Mucosa of stomach (tissue), 1 donor: ENCODE data around the gene TADA2A.
"Not testable (repeated sequence)": the region's sequence is repeated elsewhere in the genome, so short reads cannot be mapped to it uniquely, and the experiment has no call there.

Source experiments
- H3K27me3 ChIP-seq: one replicate; pipeline ENCODE4 v1.7.0; 2013; ENCODE audit warnings: mild to moderate bottlenecking, low read length; ENCODE audit not compliant: control insufficient read depth, insufficient read depth
- H3K36me3 ChIP-seq: one replicate; pipeline ENCODE4 v1.7.0; 2013; ENCODE audit warnings: low read length; ENCODE audit not compliant: control insufficient read depth, insufficient read depth
- H3K4me1 ChIP-seq: one replicate; pipeline ENCODE4 v1.7.0; 2013; ENCODE audit warnings: mild to moderate bottlenecking, low read length; ENCODE audit not compliant: control insufficient read depth, insufficient read depth
- H3K4me3 ChIP-seq: one replicate; pipeline ENCODE4 v1.7.0; 2013; ENCODE audit warnings: low read length
- H3K9ac ChIP-seq: one replicate; pipeline ENCODE4 v1.7.0; 2013; ENCODE audit warnings: mild to moderate bottlenecking, low read length, moderate library complexity
- H3K9me3 ChIP-seq: one replicate; pipeline ENCODE4 v1.7.0; 2013; ENCODE audit warnings: mild to moderate bottlenecking, low read length, moderate library complexity; ENCODE audit not compliant: control insufficient read depth
- donor health status: Pancreatic carcinoma.

TADA2A gene

GRCh38 chr17:37405955-37406634 is 591 bp upstream of the TADA2A start:
- no peaks in the 10 kb centered on the region for H3K27me3 ChIP-seq
- H3K36me3 ChIP-seq: no peaks in the 10 kb centered on the region
- peaks cover 8% of the 10 kb centered on the region for H3K4me1 ChIP-seq
- H3K9me3 ChIP-seq: no peaks in the 10 kb centered on the region
- peak overlapping the region; percentile 81 for H3K4me3 ChIP-seq
- H3K9ac ChIP-seq: peak overlapping the region; percentile 78

- not testable (repeated sequence) for H3K4me1 ChIP-seq, H3K9ac ChIP-seq, H3K4me3 ChIP-seq
Measured at GRCh38 chr17:37408145-37408479, 1.4 kb downstream of the TADA2A start.

GRCh38 chr17:37410357-37410756 is 3.7 kb downstream of the TADA2A start:
- H3K9me3 ChIP-seq: no peaks in the 10 kb centered on the region
- H3K4me3 ChIP-seq: no peak overlapping the region
- H3K36me3 ChIP-seq: no peaks in the 10 kb centered on the region
- H3K9ac ChIP-seq: no peak overlapping the region
- H3K4me1 ChIP-seq: peaks cover 8% of the 10 kb centered on the region
- H3K27me3 ChIP-seq: no peaks in the 10 kb centered on the region

More at GRCh38 chr17:37408145-37408479, 1.4 kb downstream of the TADA2A start:
- not testable (repeated sequence) for H3K9me3 ChIP-seq, H3K27me3 ChIP-seq, H3K36me3 ChIP-seq

DNA sequence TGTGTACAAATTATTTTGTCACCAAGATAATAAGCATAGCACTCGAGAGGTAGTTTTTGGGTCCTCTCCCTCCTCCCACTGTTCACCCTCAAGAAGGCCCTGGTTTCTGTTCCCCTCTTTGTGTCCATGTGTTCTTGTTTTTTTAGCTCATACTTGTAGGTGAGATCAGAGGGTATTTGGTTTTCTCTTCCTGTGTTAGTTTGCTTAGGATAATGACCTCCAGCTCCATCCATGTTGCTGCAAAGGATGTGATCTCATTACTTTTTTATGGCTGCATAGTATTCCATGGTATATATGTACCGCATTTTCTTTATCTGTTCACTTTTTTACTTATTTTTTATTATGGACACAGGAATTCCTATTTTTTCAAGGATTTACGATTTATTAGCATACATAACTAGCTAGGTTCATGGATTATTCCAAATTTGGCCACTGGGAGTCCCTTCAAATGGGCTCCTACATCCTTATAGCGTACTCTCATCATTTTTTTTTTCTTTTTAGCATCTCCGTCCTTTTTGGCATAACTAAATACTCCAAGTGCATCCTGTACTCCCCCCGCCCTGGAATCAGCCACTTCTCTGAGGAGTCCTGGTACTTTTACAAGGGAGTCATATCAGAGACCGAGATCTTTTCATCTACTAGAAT is 7.3 kb downstream of the TADA2A start:
- Histone ChIP-seq H3K4me3 (no peak overlapping the region), H3K36me3 (no peaks in the 10 kb centered on the region), H3K9ac (no peak overlapping the region), H3K9me3 (no peaks in the 10 kb centered on the region), H3K27me3 (no peaks in the 10 kb centered on the region), H3K4me1 (no peaks in the 10 kb centered on the region)

DNA sequence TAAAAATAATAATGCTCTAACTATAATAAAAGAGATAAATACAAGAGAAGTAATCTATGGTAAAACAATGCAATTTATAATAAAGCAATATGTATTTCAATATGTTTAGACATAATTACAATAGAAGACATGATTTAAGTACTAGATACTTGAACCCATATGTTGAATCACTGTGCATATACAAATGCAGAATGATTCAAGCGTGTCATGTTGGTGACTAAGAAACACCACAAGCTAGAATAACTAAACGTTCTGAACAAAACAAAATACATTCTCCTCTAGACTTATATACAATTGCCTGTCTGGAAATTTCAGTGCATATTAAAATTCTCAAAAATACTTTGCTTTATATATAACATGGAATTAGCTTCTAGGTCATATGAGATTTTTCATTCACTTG is 11.2 kb downstream of the TADA2A start:
- H3K9ac ChIP-seq: no peak overlapping the region
- no peaks in the 10 kb centered on the region for H3K27me3 ChIP-seq
- H3K4me1 ChIP-seq: no peaks in the 10 kb centered on the region
- no peaks in the 10 kb centered on the region for H3K9me3 ChIP-seq
- no peak overlapping the region for H3K4me3 ChIP-seq
- no peaks in the 10 kb centered on the region for H3K36me3 ChIP-seq

- Histone ChIP-seq H3K9ac (no peak overlapping the region), H3K4me3 (no peak overlapping the region), H3K9me3 (no peaks in the 10 kb centered on the region), H3K4me1 (no peaks in the 10 kb centered on the region), H3K27me3 (no peaks in the 10 kb centered on the region), H3K36me3 (no peaks in the 10 kb centered on the region)
Measured at GRCh38 chr17:37422971-37423625, 16.4 kb downstream of the TADA2A start.

DNA sequence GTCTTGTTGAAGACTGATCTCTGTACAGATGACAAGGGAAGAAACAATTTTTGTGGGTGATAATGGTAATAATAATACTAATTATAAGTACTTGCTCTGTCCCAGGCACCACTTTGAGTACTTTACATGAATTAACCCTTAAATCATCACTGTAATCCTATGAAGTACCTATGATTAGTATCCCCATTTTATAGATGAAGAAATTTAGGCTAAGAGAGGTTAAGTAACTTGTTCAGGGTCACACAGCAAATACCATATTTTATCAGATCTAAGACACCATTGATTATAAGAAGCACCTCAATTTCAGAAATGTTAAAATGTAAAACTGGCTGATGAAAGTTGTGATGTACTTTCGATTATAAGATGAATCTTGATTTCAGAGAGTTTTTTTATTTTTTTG is 18.6 kb downstream of the TADA2A start:
- no peaks in the 10 kb centered on the region for H3K4me1 ChIP-seq
- no peaks in the 10 kb centered on the region for H3K36me3 ChIP-seq
- H3K9ac ChIP-seq: no peak overlapping the region
- no peak overlapping the region for H3K4me3 ChIP-seq
- no peaks in the 10 kb centered on the region for H3K27me3 ChIP-seq
- no peaks in the 10 kb centered on the region for H3K9me3 ChIP-seq

DNA sequence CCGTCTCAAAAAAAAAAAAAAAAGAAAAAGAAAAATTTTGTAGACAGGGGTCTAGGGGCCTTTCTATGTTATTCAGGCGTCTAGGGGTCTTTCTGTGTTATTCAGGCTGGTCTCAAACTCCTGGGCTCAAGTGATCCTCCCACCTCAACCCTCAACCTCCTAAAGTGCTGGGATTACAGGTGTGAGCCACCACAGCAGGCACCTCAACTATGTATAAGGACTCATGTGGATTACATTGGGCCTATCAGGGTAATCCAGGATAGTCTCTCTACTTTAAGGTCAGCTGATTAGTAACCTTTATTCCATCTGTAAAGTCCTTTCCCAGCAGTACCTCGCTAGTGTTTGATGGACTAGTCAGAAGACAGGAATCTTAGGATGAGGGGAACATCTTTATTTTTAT is 22.4 kb downstream of the TADA2A start:
- H3K4me3 ChIP-seq: no peak overlapping the region
- no peaks in the 10 kb centered on the region for H3K9me3 ChIP-seq
- H3K9ac ChIP-seq: no peak overlapping the region
- no peaks in the 10 kb centered on the region for H3K4me1 ChIP-seq
- no peaks in the 10 kb centered on the region for H3K27me3 ChIP-seq
- no peaks in the 10 kb centered on the region for H3K36me3 ChIP-seq

GRCh38 chr17:37429453-37429852 is 22.8 kb downstream of the TADA2A start:
- H3K36me3 ChIP-seq: no peaks in the 10 kb centered on the region

DNA sequence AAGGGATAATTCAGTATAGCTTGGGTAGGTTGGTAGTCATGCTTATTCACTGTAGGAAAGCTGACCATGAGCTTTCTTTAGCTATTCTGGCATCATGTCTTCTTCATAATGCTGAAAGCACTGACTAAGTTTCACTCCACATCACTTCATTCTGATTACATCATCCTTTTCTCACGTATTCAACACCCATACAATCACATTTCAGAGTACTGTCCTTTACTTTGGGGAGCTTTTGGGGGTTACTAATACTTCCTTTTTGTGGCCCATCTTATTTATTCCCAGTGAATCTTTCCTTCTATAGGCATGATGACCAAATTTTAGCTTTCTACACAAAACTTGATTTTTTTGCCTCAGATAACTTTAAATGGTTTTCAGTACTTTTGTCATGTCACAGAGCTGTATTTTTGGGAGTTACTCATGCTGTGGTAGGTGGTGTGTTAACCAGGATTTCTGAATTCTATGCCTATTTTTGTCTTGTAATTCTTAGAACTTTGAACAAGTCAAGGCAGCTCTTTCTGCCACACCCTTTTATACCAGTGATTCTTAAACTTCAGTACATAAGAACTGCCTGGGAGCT is 23.5 kb downstream of the TADA2A start:
- H3K4me1 ChIP-seq: no peaks in the 10 kb centered on the region
- no peaks in the 10 kb centered on the region for H3K27me3 ChIP-seq
- H3K36me3 ChIP-seq: no peaks in the 10 kb centered on the region
- no peak overlapping the region for H3K4me3 ChIP-seq
- H3K9me3 ChIP-seq: no peaks in the 10 kb centered on the region
- H3K9ac ChIP-seq: no peak overlapping the region

More at GRCh38 chr17:37429453-37429852, 22.8 kb downstream of the TADA2A start:
- Histone ChIP-seq H3K9me3 (no peaks in the 10 kb centered on the region), H3K9ac (no peak overlapping the region), H3K4me3 (no peak overlapping the region), H3K4me1 (no peaks in the 10 kb centered on the region), H3K27me3 (no peaks in the 10 kb centered on the region)

DNA sequence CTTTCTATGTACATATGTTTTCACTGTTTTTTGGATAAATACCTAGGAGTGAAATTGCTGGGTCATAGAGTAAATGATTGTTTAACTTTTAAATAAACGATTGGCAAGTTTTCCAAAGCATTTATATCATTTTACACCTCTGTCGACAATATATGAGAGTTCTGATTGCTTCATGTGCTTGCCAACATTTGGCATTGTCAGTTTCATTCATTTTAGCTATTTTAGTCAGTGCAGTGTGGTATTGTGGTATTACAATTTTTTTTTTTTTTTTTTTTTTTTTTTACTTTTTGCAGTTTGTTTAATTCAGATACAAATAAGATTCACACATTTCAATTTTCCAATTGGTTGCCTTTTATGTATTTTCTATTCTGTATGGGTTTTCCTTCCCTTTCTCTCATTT is 26.0 kb downstream of the TADA2A start:
- no peaks in the 10 kb centered on the region for H3K36me3 ChIP-seq
- H3K9me3 ChIP-seq: no peaks in the 10 kb centered on the region
- no peak overlapping the region for H3K4me3 ChIP-seq
- H3K9ac ChIP-seq: no peak overlapping the region
- no peaks in the 10 kb centered on the region for H3K4me1 ChIP-seq
- no peaks in the 10 kb centered on the region for H3K27me3 ChIP-seq

GRCh38 chr17:37438141-37438540 is 31.5 kb downstream of the TADA2A start:
- H3K36me3 ChIP-seq: peaks cover 5% of the 10 kb centered on the region
- no peaks in the 10 kb centered on the region for H3K9me3 ChIP-seq
- H3K27me3 ChIP-seq: no peaks in the 10 kb centered on the region
- H3K4me1 ChIP-seq: no peaks in the 10 kb centered on the region
- no peak overlapping the region for H3K9ac ChIP-seq
- no peak overlapping the region for H3K4me3 ChIP-seq
